ENCODE measurements around the gene SMTN.

- TF ChIP-seq POLR2AphosphoS5 (IDR thresholded peaks at IDR 0.05) (no peak), POLR2A (IDR thresholded peaks at IDR 0.05) (no peak)
Observed at GRCh38 chr22:31106001-31106571, 25.0 kb downstream of the SMTN start.
